GM12873 (cell line): ENCODE results near the gene NR2F1-AS1.

ENCODE experiments used
- CTCF ChIP-seq: IDR thresholded peaks from 2 replicates; pipeline ENCODE4 v1.5.1; 2012; ENCODE audit warnings: low read depth, mild to moderate bottlenecking, moderate library complexity, low read length, control low read depth; ENCODE audit not compliant: insufficient read depth; ENCODE audit errors: missing control alignments

The NR2F1-AS1 gene

DNA sequence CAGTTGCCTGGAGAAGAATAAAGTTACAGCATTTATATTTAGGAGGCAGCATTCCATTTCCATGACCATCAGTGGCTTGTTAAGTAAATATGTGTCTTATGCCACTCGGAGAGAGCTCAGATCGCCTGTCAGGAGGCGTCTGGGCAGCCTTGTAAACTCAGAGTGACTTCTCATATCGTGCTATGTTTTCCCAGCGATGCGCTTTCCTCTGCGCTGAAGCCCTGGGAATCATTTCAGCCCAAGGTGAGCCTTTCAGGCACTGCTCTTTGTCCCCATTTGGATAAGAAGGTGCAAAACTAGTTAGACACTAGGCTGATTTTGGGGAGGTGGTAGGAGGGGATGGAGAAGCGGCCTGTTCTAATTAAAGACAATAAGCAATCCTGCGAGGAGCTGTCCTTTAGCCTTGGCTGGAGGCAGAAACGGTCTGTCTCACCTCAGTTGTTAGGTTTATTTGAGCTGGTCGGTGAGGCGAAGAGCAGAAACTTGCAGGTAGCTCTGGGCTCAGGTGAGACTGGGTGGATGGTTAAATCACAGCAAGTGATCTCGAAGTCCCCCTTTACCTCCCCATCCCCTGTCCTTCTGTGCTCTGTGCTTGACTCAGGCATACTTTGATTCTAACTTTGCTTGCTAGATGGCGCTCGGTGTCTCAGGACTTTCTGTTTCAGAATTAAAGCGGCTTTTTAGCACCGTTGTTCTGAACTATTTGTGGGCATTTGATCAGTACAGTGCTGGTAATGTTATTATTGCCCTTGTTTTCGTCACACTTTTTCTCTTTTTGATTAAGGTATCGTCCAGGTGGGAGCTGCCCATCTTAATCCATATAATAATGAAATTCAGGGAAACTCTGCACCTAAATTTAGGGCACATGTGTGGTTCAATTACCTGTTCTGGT, 26.6 kb upstream of the NR2F1-AS1 start:
- peak; percentile 69 for TF ChIP-seq CTCF

GRCh38 chr5:93606382-93606752, 25.3 kb upstream of the NR2F1-AS1 start:
- TF ChIP-seq CTCF: no peak

- no peak for TF ChIP-seq CTCF
Observed at GRCh38 chr5:93604644-93605515, 23.9 kb upstream of the NR2F1-AS1 start.

DNA sequence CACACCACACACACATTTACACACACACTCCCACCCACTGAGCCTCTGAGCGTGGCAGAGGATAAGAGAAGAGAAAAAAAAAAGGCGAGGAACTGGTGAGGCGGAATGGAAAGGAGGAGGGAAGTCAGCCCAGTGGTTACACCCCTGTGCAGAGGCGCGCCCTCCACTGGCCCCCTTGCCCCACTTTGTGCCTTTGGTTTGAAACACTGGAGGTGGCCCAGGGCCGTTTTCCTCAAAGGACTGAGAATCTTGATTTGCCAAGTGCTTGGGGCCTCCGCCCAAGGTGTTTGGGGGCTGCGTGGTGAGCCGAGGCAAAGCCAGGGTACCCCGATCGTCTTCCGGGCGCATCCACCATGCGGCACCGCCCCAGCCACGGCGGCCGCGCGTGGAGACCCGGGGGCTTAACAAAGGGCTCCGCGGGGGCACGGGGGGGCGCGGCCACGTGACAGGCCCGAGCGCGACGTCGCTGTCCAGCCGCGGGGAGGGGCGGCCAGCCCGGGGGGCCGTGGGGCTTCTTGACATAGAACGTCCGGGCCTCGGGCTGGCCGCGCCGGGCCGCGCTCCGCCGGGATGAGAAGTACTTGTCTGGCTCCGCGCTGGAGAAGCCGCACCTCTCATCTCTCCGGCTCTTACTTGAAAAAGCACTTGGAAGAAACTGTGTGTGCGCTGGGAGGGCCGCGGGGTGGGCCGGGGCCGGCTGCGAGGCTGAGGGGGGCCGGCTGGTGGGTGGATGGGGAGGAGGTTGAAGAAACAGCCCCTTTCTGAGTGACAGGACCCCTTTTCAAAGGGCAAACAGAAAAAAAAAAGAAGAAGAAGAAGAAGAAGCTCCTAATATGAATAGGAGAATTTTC, 23.0 kb upstream of the NR2F1-AS1 start:
- no peak for TF ChIP-seq CTCF

DNA sequence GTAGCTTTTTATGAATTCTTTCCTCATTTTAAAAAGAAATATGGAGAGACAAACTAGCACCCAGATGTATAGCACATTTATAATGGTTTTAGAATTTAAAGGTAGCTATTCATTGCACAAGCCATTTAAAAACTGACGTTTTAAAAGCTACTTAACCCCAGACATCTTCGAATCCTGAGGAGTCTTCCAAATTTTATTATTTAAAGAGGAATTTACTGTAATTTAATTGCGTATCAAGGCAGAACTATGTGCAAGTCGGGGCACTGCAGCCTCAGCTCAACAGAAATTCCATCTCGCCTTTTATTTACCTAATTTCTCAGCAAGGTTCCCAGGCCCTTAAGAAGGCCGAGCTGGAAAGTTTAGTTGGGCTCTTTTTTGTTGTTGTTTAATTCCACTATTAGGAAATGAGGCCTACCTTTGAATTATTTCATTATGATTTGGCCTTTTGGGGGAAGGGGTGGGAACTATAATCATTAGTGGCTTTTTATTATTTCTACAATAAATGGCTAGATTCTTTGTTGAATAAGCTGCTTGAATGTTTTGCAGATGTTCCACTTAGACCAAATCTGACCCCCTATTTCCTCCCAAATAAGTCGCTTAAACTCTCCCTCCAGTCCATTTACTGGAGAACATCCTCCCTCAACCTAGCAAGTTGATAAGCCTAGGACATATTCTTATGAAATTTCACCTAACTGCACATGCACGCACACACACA, 22.2 kb upstream of the NR2F1-AS1 start:
- TF ChIP-seq CTCF: no peak

- TF ChIP-seq CTCF: no peak
Observed at GRCh38 chr5:93602241-93603077, 21.4 kb upstream of the NR2F1-AS1 start.
